ENCODE results near the gene INTS6.

DNA sequence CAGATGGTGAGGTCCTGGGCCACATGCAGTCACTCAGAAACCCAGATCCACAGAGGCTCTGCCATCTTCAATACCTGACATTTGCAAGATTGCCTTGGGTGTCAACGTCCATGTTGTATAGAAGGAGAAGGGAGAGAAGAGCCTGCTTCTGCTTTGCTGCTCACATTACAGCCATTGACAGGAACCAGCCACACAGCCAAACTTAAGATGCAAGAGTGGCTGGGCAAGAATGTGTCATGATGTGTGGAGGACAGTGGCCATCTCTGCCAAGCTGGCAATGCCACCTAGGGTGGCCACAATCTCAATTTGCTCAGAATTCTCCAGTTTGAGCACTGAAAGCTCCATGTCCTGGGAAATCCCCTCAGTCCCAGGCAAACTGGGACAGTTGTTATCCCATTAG is 139.2 kb downstream of the INTS6 start:
- TF ChIP-seq POLR2A (IDR thresholded peaks at IDR 0.05) (no peak), EP300 (IDR thresholded peaks at IDR 0.05) (no peak), POLR2AphosphoS5 (IDR thresholded peaks at IDR 0.05) (no peak)
- TF ChIP-seq, protein P1, sequence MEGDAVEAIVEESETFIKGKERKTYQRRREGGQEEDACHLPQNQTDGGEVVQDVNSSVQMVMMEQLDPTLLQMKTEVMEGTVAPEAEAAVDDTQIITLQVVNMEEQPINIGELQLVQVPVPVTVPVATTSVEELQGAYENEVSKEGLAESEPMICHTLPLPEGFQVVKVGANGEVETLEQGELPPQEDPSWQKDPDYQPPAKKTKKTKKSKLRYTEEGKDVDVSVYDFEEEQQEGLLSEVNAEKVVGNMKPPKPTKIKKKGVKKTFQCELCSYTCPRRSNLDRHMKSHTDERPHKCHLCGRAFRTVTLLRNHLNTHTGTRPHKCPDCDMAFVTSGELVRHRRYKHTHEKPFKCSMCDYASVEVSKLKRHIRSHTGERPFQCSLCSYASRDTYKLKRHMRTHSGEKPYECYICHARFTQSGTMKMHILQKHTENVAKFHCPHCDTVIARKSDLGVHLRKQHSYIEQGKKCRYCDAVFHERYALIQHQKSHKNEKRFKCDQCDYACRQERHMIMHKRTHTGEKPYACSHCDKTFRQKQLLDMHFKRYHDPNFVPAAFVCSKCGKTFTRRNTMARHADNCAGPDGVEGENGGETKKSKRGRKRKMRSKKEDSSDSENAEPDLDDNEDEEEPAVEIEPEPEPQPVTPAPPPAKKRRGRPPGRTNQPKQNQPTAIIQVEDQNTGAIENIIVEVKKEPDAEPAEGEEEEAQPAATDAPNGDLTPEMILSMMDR (IDR thresholded peaks at IDR 0.05): no peak
